Hepatocyte (in vitro differentiated cells): ENCODE measurements around the gene GLI3.

Experiments
- EZH2 ChIP-seq: fragments of 200-600 bp; sonication (generic); IDR thresholded peaks from 2 replicates; pipeline ENCODE4 v1.6.1; 2016; ENCODE audit warnings: antibody characterized with exemption, mild to moderate bottlenecking, borderline replicate concordance
- TF ChIP-seq, protein P1 (sequence below): fragments of 200-600 bp; sonication (generic); IDR thresholded peaks from 2 replicates; pipeline ENCODE4 v1.5.1; 2016; ENCODE audit warnings: antibody characterized with exemption, mild to moderate bottlenecking; ENCODE audit not compliant: poor library complexity

DNA sequence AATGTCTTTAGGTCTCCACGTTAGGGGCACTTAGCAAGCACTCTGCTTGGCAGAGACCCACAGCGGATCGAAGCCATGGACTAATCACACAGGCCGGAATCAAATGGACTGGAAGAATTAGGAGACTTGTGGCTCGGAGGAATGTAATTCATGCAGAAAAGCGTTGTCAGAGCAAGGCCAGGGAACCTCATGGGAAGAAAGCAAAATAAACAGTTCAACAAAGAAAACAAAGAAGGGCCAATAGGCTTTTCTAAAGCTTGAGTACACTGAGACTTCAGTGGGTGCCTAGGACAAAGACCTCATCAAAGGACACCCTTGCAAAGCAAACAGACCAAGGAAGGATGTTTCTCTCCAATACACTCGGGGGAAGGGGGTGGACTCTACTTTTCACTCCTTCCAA, 171.1 kb downstream of the GLI3 start:
- TF ChIP-seq, protein P1, sequence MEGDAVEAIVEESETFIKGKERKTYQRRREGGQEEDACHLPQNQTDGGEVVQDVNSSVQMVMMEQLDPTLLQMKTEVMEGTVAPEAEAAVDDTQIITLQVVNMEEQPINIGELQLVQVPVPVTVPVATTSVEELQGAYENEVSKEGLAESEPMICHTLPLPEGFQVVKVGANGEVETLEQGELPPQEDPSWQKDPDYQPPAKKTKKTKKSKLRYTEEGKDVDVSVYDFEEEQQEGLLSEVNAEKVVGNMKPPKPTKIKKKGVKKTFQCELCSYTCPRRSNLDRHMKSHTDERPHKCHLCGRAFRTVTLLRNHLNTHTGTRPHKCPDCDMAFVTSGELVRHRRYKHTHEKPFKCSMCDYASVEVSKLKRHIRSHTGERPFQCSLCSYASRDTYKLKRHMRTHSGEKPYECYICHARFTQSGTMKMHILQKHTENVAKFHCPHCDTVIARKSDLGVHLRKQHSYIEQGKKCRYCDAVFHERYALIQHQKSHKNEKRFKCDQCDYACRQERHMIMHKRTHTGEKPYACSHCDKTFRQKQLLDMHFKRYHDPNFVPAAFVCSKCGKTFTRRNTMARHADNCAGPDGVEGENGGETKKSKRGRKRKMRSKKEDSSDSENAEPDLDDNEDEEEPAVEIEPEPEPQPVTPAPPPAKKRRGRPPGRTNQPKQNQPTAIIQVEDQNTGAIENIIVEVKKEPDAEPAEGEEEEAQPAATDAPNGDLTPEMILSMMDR: no peak
- TF ChIP-seq EZH2: no peak
